ENCODE measurements around the gene SPACA6. TPM values are rescaled to one million over a fixed set of nuclear protein-coding genes. Genes with fewer than 3 reads are reported as not detected.
A peak's percentile ranks its signal among the peaks of the same experiment; 100 is the strongest.

Gene SPACA6
- total RNA-seq, 1 experiment from 2014 or later: 18.9 TPM

DNA sequence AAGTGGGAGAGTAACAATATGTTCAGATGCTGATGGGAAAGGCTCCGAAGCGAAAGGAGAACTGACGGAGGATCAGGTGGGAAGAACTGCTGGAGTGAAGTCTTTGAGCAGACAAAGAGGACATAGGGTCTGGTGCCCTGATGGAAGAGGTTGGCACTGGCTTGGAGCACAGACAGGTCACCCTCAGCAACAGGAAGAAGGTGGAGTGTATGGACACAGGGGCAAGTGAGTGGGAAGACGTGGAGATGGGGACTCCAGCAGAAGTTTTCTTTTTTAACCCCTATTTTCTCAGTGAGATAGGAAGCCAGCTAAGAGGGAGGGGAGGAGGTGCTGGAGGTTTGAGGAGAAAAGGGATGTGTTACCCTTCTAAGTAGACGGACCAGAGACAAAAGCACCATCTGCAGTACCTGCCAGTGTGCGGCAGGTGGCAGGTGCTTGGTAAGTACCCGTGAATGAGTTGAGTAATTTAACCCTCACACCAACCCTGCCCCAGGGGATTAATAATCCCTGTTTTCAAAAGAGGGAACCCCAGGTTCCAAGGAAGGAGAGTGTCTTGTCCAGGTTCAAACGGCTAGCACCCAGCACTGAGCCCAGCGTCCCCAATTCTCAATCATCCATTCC, 19.4 kb downstream of the SPACA6 start:
- H3K56ac ChIP-seq (ENCODE audit: insufficient read length, low read depth, low read length): no peak overlapping the region
- H3K4ac ChIP-seq (ENCODE audit: low read depth, low read length): no peak overlapping the region
- no peaks in the 10 kb centered on the region for H4K20me1 ChIP-seq (ENCODE audit: control insufficient read depth, insufficient read depth, insufficient read length)
- H2AK5ac ChIP-seq (ENCODE audit: insufficient read length, low read length): no peak overlapping the region
- H3K14ac ChIP-seq (ENCODE audit: insufficient read depth, low read length): no peak overlapping the region
- H4K5ac ChIP-seq (ENCODE audit: insufficient read length, low read depth, low read length): no peak overlapping the region
- H2BK15ac ChIP-seq (ENCODE audit: low read depth, low read length): no peak overlapping the region
- Mint-ChIP-seq H3K36me3 (ENCODE audit: insufficient read depth in 1 of 3, low read depth in 3 of 3) (peaks cover 0 to 2% (median 0%) of the 10 kb centered on the region in 3 experiments; a peak in 1 of 7 replicates), H3K4me1 (peaks cover 3 to 4% of the 10 kb centered on the region in 2 experiments; a peak in 3 of 4 replicates), H3K4me3 (no peak overlapping the region), H3K27me3 (ENCODE audit: low read depth) (peaks cover 67% of the 10 kb centered on the region), H3K27ac (no peak overlapping the region; a peak in 1 of 7 replicates), H3K9me3 (peaks cover 0 to 27% of the 10 kb centered on the region in 2 experiments; a peak in 3 of 5 replicates)
- no CpG with 5 or more reads among the region's 9 CpGs for WGBS (ENCODE audit: extremely low coverage, insufficient read length, low lambda C conversion rate)
- no peak overlapping the region for H3K4me2 ChIP-seq (ENCODE audit: insufficient read depth, insufficient read length, low read length)
- H2BK120ac ChIP-seq (ENCODE audit: low read depth, low read length, poor library complexity, severe bottlenecking): no peak overlapping the region
- no peaks in the 10 kb centered on the region for H3K4me1 ChIP-seq (ENCODE audit: insufficient read depth, low read length)
- no peak overlapping the region for H3K9ac ChIP-seq (ENCODE audit: extremely low read depth, insufficient read length, low read length)
- no peak overlapping the region for H3K27ac ChIP-seq (ENCODE audit: insufficient read length, low read depth, low read length)
- TF ChIP-seq, protein P1, sequence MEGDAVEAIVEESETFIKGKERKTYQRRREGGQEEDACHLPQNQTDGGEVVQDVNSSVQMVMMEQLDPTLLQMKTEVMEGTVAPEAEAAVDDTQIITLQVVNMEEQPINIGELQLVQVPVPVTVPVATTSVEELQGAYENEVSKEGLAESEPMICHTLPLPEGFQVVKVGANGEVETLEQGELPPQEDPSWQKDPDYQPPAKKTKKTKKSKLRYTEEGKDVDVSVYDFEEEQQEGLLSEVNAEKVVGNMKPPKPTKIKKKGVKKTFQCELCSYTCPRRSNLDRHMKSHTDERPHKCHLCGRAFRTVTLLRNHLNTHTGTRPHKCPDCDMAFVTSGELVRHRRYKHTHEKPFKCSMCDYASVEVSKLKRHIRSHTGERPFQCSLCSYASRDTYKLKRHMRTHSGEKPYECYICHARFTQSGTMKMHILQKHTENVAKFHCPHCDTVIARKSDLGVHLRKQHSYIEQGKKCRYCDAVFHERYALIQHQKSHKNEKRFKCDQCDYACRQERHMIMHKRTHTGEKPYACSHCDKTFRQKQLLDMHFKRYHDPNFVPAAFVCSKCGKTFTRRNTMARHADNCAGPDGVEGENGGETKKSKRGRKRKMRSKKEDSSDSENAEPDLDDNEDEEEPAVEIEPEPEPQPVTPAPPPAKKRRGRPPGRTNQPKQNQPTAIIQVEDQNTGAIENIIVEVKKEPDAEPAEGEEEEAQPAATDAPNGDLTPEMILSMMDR (conservative IDR thresholded peaks at IDR 0.05): peak; percentile 76
- no peaks in the 10 kb centered on the region for H3K79me2 ChIP-seq (ENCODE audit: insufficient read depth, low read length)
- DNase-seq: peak; percentile 78
- no peak overlapping the region for H4K91ac ChIP-seq (ENCODE audit: insufficient read length, low read depth, low read length)
- H3K23me2 ChIP-seq (ENCODE audit: insufficient read length, low read depth, low read length, poor library complexity, severe bottlenecking): no peaks in the 10 kb centered on the region
- no peaks in the 10 kb centered on the region for H3K79me1 ChIP-seq (ENCODE audit: insufficient read depth, low read depth, low read length, poor library complexity, severe bottlenecking)
- H3K27me3 ChIP-seq (ENCODE audit: insufficient read depth, low read length): no peaks in the 10 kb centered on the region; the same call in 1 of the 2 replicates
- H2BK12ac ChIP-seq (ENCODE audit: insufficient read length, low read depth, low read length): no peak overlapping the region
- H3T11ph ChIP-seq (ENCODE audit: low read length): no peak overlapping the region
- no peak overlapping the region for H3K18ac ChIP-seq (ENCODE audit: insufficient read length, low read depth, low read length)
- no peak overlapping the region for H3K23ac ChIP-seq (ENCODE audit: insufficient read length, low read depth, low read length)
- H2AFZ ChIP-seq (ENCODE audit: low read length): no peak overlapping the region
- no peak overlapping the region for H2BK5ac ChIP-seq (ENCODE audit: insufficient read length, low read length)
- H3K9me3 ChIP-seq (ENCODE audit: control insufficient read depth, low read depth, low read length): no peaks in the 10 kb centered on the region
- no peak overlapping the region for H4K8ac ChIP-seq (replicated peaks; ENCODE audit: insufficient read length, low read depth, low read length)
- H2BK20ac ChIP-seq (ENCODE audit: low read depth, low read length, poor library complexity, severe bottlenecking): no peak overlapping the region
